NCI-H1048 (cell line): Measurements from ENCODE around the gene RSRC1.
"Not testable (repeated sequence)": the region's sequence is repeated elsewhere in the genome, so short reads cannot be mapped to it uniquely, and the experiment has no call there.

Experiments used
- DNase-seq: peaks from one replicate; lab custom pipeline; 2025; lab: John Stamatoyannopoulos, UW

The RSRC1 gene

GRCh38 chr3:158528076-158528674 lies 418.3 kb downstream of the RSRC1 start:
- no peak for DNase-seq

- no peak for DNase-seq
These were observed 421.4 kb downstream of the RSRC1 start for GRCh38 chr3:158531334-158531733.

GRCh38 chr3:158532099-158532734 lies 422.3 kb downstream of the RSRC1 start:
- DNase-seq, result no peak

- no peak for DNase-seq
These were observed 426.0 kb downstream of the RSRC1 start for GRCh38 chr3:158535918-158536317.

- peak; percentile 22 for DNase-seq
These were observed 429.6 kb downstream of the RSRC1 start for GRCh38 chr3:158539414-158540014.

GRCh38 chr3:158540066-158540465 lies 430.2 kb downstream of the RSRC1 start:
- no peak for DNase-seq

- DNase-seq, result no peak
These were observed 438.8 kb downstream of the RSRC1 start for GRCh38 chr3:158548691-158549090.

GRCh38 chr3:158549938-158550337 lies 440.0 kb downstream of the RSRC1 start:
- not testable (repeated sequence) for DNase-seq

GRCh38 chr3:158552124-158552523 lies 442.2 kb downstream of the RSRC1 start:
- no peak for DNase-seq

GRCh38 chr3:158559504-158559903 lies 449.6 kb downstream of the RSRC1 start:
- no peak for DNase-seq

GRCh38 chr3:158560979-158561378 lies 451.1 kb downstream of the RSRC1 start:
- no peak for DNase-seq

GRCh38 chr3:158562674-158563073 lies 452.8 kb downstream of the RSRC1 start:
- DNase-seq, result no peak

GRCh38 chr3:158563076-158563475 lies 453.2 kb downstream of the RSRC1 start:
- no peak for DNase-seq

GRCh38 chr3:158565076-158565475 lies 455.2 kb downstream of the RSRC1 start:
- no peak for DNase-seq

GRCh38 chr3:158568784-158569183 lies 458.9 kb downstream of the RSRC1 start:
- DNase-seq, result no peak

GRCh38 chr3:158569794-158570193 lies 459.9 kb downstream of the RSRC1 start:
- DNase-seq, result no peak

- DNase-seq, result no peak
These were observed 461.3 kb downstream of the RSRC1 start, which contains the start of gene MLF1 for GRCh38 chr3:158570999-158571702. MLF1 (plus strand) TSS chr3:158571194; CDS start chr3:158571301, 107 bp downstream.

- no peak for DNase-seq
These were observed 462.3 kb downstream of the RSRC1 start for GRCh38 chr3:158571969-158572765.

- DNase-seq, result no peak
These were observed 462.8 kb downstream of the RSRC1 start for GRCh38 chr3:158572766-158573060.

- DNase-seq, result no peak
These were observed 463.8 kb downstream of the RSRC1 start for GRCh38 chr3:158573714-158574113.

- no peak for DNase-seq
These were observed 464.8 kb downstream of the RSRC1 start for GRCh38 chr3:158574646-158575045.

- no peak for DNase-seq
These were observed 480.3 kb downstream of the RSRC1 start for GRCh38 chr3:158590223-158590622.
